ENCODE measurements around the gene FDX1.

The FDX1 gene

GRCh38 chr11:110431674-110432073 is 1.9 kb downstream of the FDX1 start:
- DNase-seq: peak; percentile 45 to 53

- peak; percentile 21 to 60 for DNase-seq
These were observed 3.1 kb downstream of the FDX1 start for GRCh38 chr11:110432713-110433392.

- peak; percentile 37 to 73 for DNase-seq
These were observed 3.9 kb downstream of the FDX1 start for GRCh38 chr11:110433393-110434333.

GRCh38 chr11:110434952-110435779 is 5.4 kb downstream of the FDX1 start:
- DNase-seq: peak in 1 of 2 experiments; percentile 79

- DNase-seq: no peak
These were observed 6.3 kb downstream of the FDX1 start for GRCh38 chr11:110435780-110436717.

GRCh38 chr11:110438017-110438416 is 8.3 kb downstream of the FDX1 start:
- DNase-seq: no peak

GRCh38 chr11:110445437-110445836 is 15.7 kb downstream of the FDX1 start:
- DNase-seq: no peak

- no peak for DNase-seq
These were observed 16.3 kb downstream of the FDX1 start for GRCh38 chr11:110446061-110446460.

- DNase-seq: no peak
These were observed 16.8 kb downstream of the FDX1 start for GRCh38 chr11:110446594-110446993.

GRCh38 chr11:110447343-110447742 is 17.6 kb downstream of the FDX1 start:
- DNase-seq: no peak

GRCh38 chr11:110447897-110448745 is 18.4 kb downstream of the FDX1 start:
- peak; percentile 23 to 83 for DNase-seq

- no peak for DNase-seq
These were observed 20.5 kb downstream of the FDX1 start for GRCh38 chr11:110450246-110450645.

- no peak for DNase-seq
These were observed 23.0 kb downstream of the FDX1 start for GRCh38 chr11:110452720-110453119.

GRCh38 chr11:110453684-110454354 is 24.1 kb downstream of the FDX1 start:
- DNase-seq: no peak

- DNase-seq: no peak
These were observed 24.9 kb downstream of the FDX1 start for GRCh38 chr11:110454609-110455008.

GRCh38 chr11:110455718-110456117 is 26.0 kb downstream of the FDX1 start:
- no peak for DNase-seq

GRCh38 chr11:110463153-110463552 is 33.4 kb downstream of the FDX1 start:
- DNase-seq: peak; percentile 74 to 95

GRCh38 chr11:110465231-110465630 is 35.5 kb downstream of the FDX1 start:
- DNase-seq: no peak

GRCh38 chr11:110467556-110467955 is 37.8 kb downstream of the FDX1 start:
- DNase-seq: peak; percentile 73 to 87

- no peak for DNase-seq
These were observed 38.4 kb downstream of the FDX1 start for GRCh38 chr11:110468121-110468520.

Data from NCI-H526 (cell line).